Endothelial cell of umbilical vein (primary cell): ENCODE results near the gene KATNB1. TPM values are rescaled to one million over a fixed set of nuclear protein-coding genes. Genes with fewer than 3 reads are reported as not detected.

Experiments used
- BruUV-seq: library from RNA; stranded (reverse); fragments of 400-500 nt; replicated peaks from 2 replicates; lab custom pipeline; 2021; lab: Mats Ljungman, UMichigan
- CTCF ChIA-PET: fragments of 300-600, 350-600 bp; sonication (Branson Sonifier 250); formaldehyde crosslinking; loops from one replicate; lab custom pipeline; 2021; ENCODE audit warnings: antibody characterized with exemption, inconsistent platforms; lab: Charles Lee
- POLR2A ChIA-PET: fragments of 300-600, 350-600 bp; sonication (Branson Sonifier 250); formaldehyde crosslinking; loops from one replicate; lab custom pipeline; 2021; ENCODE audit warnings: antibody characterized with exemption, inconsistent platforms; lab: Charles Lee
- DNase-seq: peaks from one replicate; pipeline ENCODE4 v3.0.0-alpha.2; 2011; ENCODE audit warnings: low read depth, low spot score
- FAIRE-seq: peaks from 2 replicates; lab custom pipeline; 2011; peaks lifted over from hg19 to GRCh38; lab: Jason Lieb, UNC
- H2AFZ ChIP-seq: 2 replicates; pipeline ENCODE4 v1.6.0; 2012; ENCODE audit warnings: low read depth, low read length, control low read depth, inconsistent platforms
- H3K27ac ChIP-seq: 2 replicates; pipeline ENCODE4 v1.5.1; 2011; ENCODE audit warnings: low read depth, mild to moderate bottlenecking, control low read depth, low read length, moderate library complexity; ENCODE audit not compliant: insufficient read depth
- H3K27me3 ChIP-seq, 2 experiments: 2 replicates each; pipeline versions ENCODE4 v1.6.0 to v1.6.1; 2011; ENCODE audit warnings: low read length in 2 of 2, mixed read lengths in 1 of 2; ENCODE audit not compliant: control insufficient read depth in 2 of 2, insufficient read depth in 2 of 2
- H3K36me3 ChIP-seq, 2 experiments: 2 replicates in 1 of 2; 3 replicates in 1 of 2; pipeline ENCODE4 v1.5.1; 2011; ENCODE audit warnings: low read length in 2 of 2, mild to moderate bottlenecking in 1 of 2, moderate library complexity in 1 of 2; ENCODE audit not compliant: control insufficient read depth in 2 of 2, insufficient read depth in 2 of 2; ENCODE audit errors: extremely low read depth in 1 of 2
- H3K4me1 ChIP-seq: 3 replicates; pipeline ENCODE4 v1.5.1; 2011; ENCODE audit warnings: mild to moderate bottlenecking, low read length; ENCODE audit not compliant: control insufficient read depth, insufficient read depth; ENCODE audit errors: extremely low read depth
- H3K4me2 ChIP-seq: 2 replicates; pipeline ENCODE4 v1.6.1; 2011; ENCODE audit warnings: low read length, control low read depth, mixed read lengths; ENCODE audit not compliant: insufficient read depth
- H3K4me3 ChIP-seq, 3 experiments: fragments of 200-600 bp in 1 of 3; sonication (generic), shearing (Covaris generic) in 1 of 3; replicated peaks in 1 of 3; 2 replicates each; pipeline ENCODE4 v1.5.1; 2011 to 2016; ENCODE audit warnings: control low read depth in 3 of 3, low read length in 3 of 3, mild to moderate bottlenecking in 2 of 3, inconsistent platforms in 1 of 3, low read depth in 1 of 3, moderate library complexity in 1 of 3; ENCODE audit not compliant: insufficient read depth in 1 of 3
- H3K79me2 ChIP-seq: 2 replicates; pipeline ENCODE4 v1.6.0; 2012; ENCODE audit warnings: low read length, inconsistent platforms; ENCODE audit not compliant: control insufficient read depth, insufficient read depth
- H3K9ac ChIP-seq: replicated peaks from 2 replicates; pipeline ENCODE3; 2011; ENCODE audit warnings: low read length, control low read depth; ENCODE audit not compliant: insufficient read depth; ENCODE audit errors: extremely low read depth
- H3K9me1 ChIP-seq: replicated peaks from 3 replicates; pipeline ENCODE4 v1.6.0; 2011; ENCODE audit warnings: mild to moderate bottlenecking, low read length; ENCODE audit not compliant: control insufficient read depth, insufficient read depth; ENCODE audit errors: extremely low read depth
- H3K9me3 ChIP-seq: replicated peaks from 2 replicates; pipeline ENCODE4 v1.5.1; 2012; ENCODE audit warnings: low read length, inconsistent platforms; ENCODE audit not compliant: control insufficient read depth, insufficient read depth
- H4K20me1 ChIP-seq: replicated peaks from 2 replicates; pipeline ENCODE3; 2011; ENCODE audit warnings: mild to moderate bottlenecking, low read length; ENCODE audit not compliant: control insufficient read depth, insufficient read depth; ENCODE audit errors: extremely low read depth
- EZH2 ChIP-seq: IDR thresholded peaks from 2 replicates; pipeline ENCODE4 v1.6.1; 2012; ENCODE audit warnings: borderline replicate concordance, low read depth, mild to moderate bottlenecking, moderate library complexity, low read length, inconsistent platforms; ENCODE audit not compliant: severe bottlenecking
- FOS ChIP-seq: IDR thresholded peaks from 2 replicates; pipeline ENCODE4 v1.6.1; 2011; ENCODE audit warnings: mild to moderate bottlenecking, low read length, moderate library complexity, borderline replicate concordance; ENCODE audit not compliant: insufficient read depth
- GATA2 ChIP-seq: IDR thresholded peaks from 2 replicates; pipeline ENCODE4 v1.7.0; 2011; ENCODE audit warnings: low read depth, mild to moderate bottlenecking, moderate library complexity, mixed read lengths, low read length; ENCODE audit not compliant: insufficient read length, insufficient read depth
- JUN ChIP-seq: IDR thresholded peaks from 2 replicates; pipeline ENCODE4 v1.6.1; 2011; ENCODE audit warnings: borderline replicate concordance, low read depth; ENCODE audit not compliant: insufficient read length, insufficient read depth
- MAX ChIP-seq: IDR thresholded peaks from 2 replicates; pipeline ENCODE4 v1.6.1; 2011; ENCODE audit not compliant: insufficient read depth, insufficient read length
- MYC ChIP-seq: IDR thresholded peaks from one replicate; pipeline ENCODE4 v1.6.1; 2011; ENCODE audit warnings: mild to moderate bottlenecking, low read depth, low read length
- POLR2A ChIP-seq: IDR thresholded peaks from 2 replicates; pipeline ENCODE4 v1.6.1; 2012; ENCODE audit warnings: low read depth, mild to moderate bottlenecking, control low read depth, low read length
- POLR2AphosphoS5 ChIP-seq: IDR thresholded peaks from 2 replicates; pipeline ENCODE4 v1.6.1; 2012; ENCODE audit warnings: low read depth, mild to moderate bottlenecking, control low read depth, low read length, moderate library complexity; ENCODE audit not compliant: insufficient read depth
- dilution Hi-C: fragments of 300-500 bp; cut with MboI; formaldehyde crosslinking; loops from one replicate; pipeline ENCODE4 v1.15.0; 2019; ENCODE audit warnings: low sequenced_read_pairs; ENCODE audit not compliant: extremely low pct_ligation_motif_present
- intact Hi-C: fragments of 100-400 bp; cut with micrococcal nuclease; formaldehyde crosslinking; loops from one replicate; pipeline ENCODE4 v1.10.0; 2022
- polyA plus RNA-seq, 4 experiments: library from polyadenylated mRNA; depleted of rRNA in 3 of 4; stranded (reverse) in 3 of 4; unstranded in 1 of 4; fragments of >200 nt; gene quantifications; 2 replicates each; pipeline versions ENCODE4 v1.2.1 to v1.2.3, GENCODE V29; 2011 to 2012; ENCODE audit warnings: missing spikeins in 1 of 4
- total RNA-seq: library from RNA; stranded (reverse); gene quantifications from 2 replicates; pipeline ENCODE4 v1.2.3, GENCODE V29; 2021
- TF ChIP-seq, protein P1 (sequence below), 2 donors: IDR thresholded peaks; 1 replicate in 1 of 2; 2 replicates in 1 of 2; pipeline ENCODE4 v1.5.1; 2011; ENCODE audit warnings: low read length in 2 of 2, mild to moderate bottlenecking in 2 of 2, moderate library complexity in 2 of 2, control low read depth in 1 of 2, inconsistent platforms in 1 of 2, low read depth in 1 of 2; ENCODE audit not compliant: insufficient read depth in 1 of 2; ENCODE audit errors: extremely low read depth in 1 of 2

KATNB1 gene
- total and polyA plus RNA-seq, 2 donors (not counting 3 experiments of a cell fraction or from before 2014, with no cell fraction given), result 25.9 to 35.9 TPM

- ChIA-PET CTCF (no interaction called here), POLR2A (no interaction called here)
- Histone ChIP-seq H3K4me2 (no peak overlapping the region), H3K9me3 (no peaks in the 10 kb centered on the region), H4K20me1 (no peaks in the 10 kb centered on the region), H3K9ac (no peak overlapping the region), H3K9me1 (no peaks in the 10 kb centered on the region), H3K4me3 (no peak overlapping the region), H3K36me3 (peaks cover 0 to 8% of the 10 kb centered on the region in 2 experiments), H2AFZ (no peak overlapping the region), H3K27ac (no peak overlapping the region), H3K27me3 (no peaks in the 10 kb centered on the region), H3K4me1 (no peaks in the 10 kb centered on the region), H3K79me2 (no peaks in the 10 kb centered on the region)
- BruUV-seq, result no TSS peak
- DNase-seq (no peak), FAIRE-seq (no peak)
- TF ChIP-seq JUN, result no peak
- no peak for TF ChIP-seq EZH2
- TF ChIP-seq, protein P1, sequence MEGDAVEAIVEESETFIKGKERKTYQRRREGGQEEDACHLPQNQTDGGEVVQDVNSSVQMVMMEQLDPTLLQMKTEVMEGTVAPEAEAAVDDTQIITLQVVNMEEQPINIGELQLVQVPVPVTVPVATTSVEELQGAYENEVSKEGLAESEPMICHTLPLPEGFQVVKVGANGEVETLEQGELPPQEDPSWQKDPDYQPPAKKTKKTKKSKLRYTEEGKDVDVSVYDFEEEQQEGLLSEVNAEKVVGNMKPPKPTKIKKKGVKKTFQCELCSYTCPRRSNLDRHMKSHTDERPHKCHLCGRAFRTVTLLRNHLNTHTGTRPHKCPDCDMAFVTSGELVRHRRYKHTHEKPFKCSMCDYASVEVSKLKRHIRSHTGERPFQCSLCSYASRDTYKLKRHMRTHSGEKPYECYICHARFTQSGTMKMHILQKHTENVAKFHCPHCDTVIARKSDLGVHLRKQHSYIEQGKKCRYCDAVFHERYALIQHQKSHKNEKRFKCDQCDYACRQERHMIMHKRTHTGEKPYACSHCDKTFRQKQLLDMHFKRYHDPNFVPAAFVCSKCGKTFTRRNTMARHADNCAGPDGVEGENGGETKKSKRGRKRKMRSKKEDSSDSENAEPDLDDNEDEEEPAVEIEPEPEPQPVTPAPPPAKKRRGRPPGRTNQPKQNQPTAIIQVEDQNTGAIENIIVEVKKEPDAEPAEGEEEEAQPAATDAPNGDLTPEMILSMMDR (IDR thresholded peaks at IDR 0.05; ENCODE audit: extremely low read depth in 1 of 2, insufficient read depth in 1 of 2, low read depth in 1 of 2, low read length in 2 of 2), result no peak
- no peak for TF ChIP-seq POLR2AphosphoS5
- TF ChIP-seq FOS, result no peak
- no peak for TF ChIP-seq POLR2A
- no peak for TF ChIP-seq GATA2
- TF ChIP-seq MAX, result no peak
- no peak for TF ChIP-seq MYC
- intact Hi-C loops, result no loop called here
- dilution Hi-C loops, result no loop called here
Observed at GRCh38 chr16:57749856-57750452, 14.4 kb downstream of the KATNB1 start.
